Measurements from ENCODE around the gene RDH11. TPM values are rescaled to one million over a fixed set of nuclear protein-coding genes. Genes with fewer than 3 reads are reported as not detected.

RDH11 gene
- total RNA-seq, 1 donor from 2014 or later = 54.1 TPM

GRCh38 chr14:67644428-67644827, 51.1 kb downstream of the RDH11 start:
- H3K36me3 Mint-ChIP-seq (ENCODE audit: unreplicated experiment) = peaks cover 17% of the 10 kb centered on the region
- H3K9me3 Mint-ChIP-seq (ENCODE audit: unreplicated experiment) = no peaks in the 10 kb centered on the region
- TF ChIP-seq CTCF (IDR thresholded peaks at IDR 0.05) = no peak
- no peaks in the 10 kb centered on the region for H3K4me1 Mint-ChIP-seq (ENCODE audit: unreplicated experiment)
- no peak for DNase-seq (ENCODE audit: extremely low spot score, unreplicated experiment)
- H3K4me3 Mint-ChIP-seq (ENCODE audit: unreplicated experiment) = no peak overlapping the region
- H3K27me3 Mint-ChIP-seq (ENCODE audit: unreplicated experiment) = no peaks in the 10 kb centered on the region
- no peak overlapping the region for H3K27ac Mint-ChIP-seq (ENCODE audit: unreplicated experiment)

- peaks cover 14% of the 10 kb centered on the region for H3K36me3 Mint-ChIP-seq (ENCODE audit: unreplicated experiment)
- TF ChIP-seq CTCF (IDR thresholded peaks at IDR 0.05) = no peak
- H3K9me3 Mint-ChIP-seq (ENCODE audit: unreplicated experiment) = no peaks in the 10 kb centered on the region
- no peaks in the 10 kb centered on the region for H3K27me3 Mint-ChIP-seq (ENCODE audit: unreplicated experiment)
- no peaks in the 10 kb centered on the region for H3K4me1 Mint-ChIP-seq (ENCODE audit: unreplicated experiment)
- H3K4me3 Mint-ChIP-seq (ENCODE audit: unreplicated experiment) = no peak overlapping the region
- H3K27ac Mint-ChIP-seq (ENCODE audit: unreplicated experiment) = no peak overlapping the region
- DNase-seq (ENCODE audit: extremely low spot score, unreplicated experiment) = no peak
Measured at GRCh38 chr14:67643713-67644112, 51.9 kb downstream of the RDH11 start.

GRCh38 chr14:67641902-67642749, 53.4 kb downstream of the RDH11 start:
- no peaks in the 10 kb centered on the region for H3K9me3 Mint-ChIP-seq (ENCODE audit: unreplicated experiment)
- H3K27ac Mint-ChIP-seq (ENCODE audit: unreplicated experiment) = no peak overlapping the region
- no peak overlapping the region for H3K4me3 Mint-ChIP-seq (ENCODE audit: unreplicated experiment)
- TF ChIP-seq CTCF (IDR thresholded peaks at IDR 0.05) = no peak
- DNase-seq (ENCODE audit: extremely low spot score, unreplicated experiment) = no peak
- H3K36me3 Mint-ChIP-seq (ENCODE audit: unreplicated experiment) = peaks cover 11% of the 10 kb centered on the region
- H3K27me3 Mint-ChIP-seq (ENCODE audit: unreplicated experiment) = no peaks in the 10 kb centered on the region
- no peaks in the 10 kb centered on the region for H3K4me1 Mint-ChIP-seq (ENCODE audit: unreplicated experiment)

GRCh38 chr14:67641480-67641879, 54.1 kb downstream of the RDH11 start:
- TF ChIP-seq CTCF (IDR thresholded peaks at IDR 0.05) = no peak
- H3K4me1 Mint-ChIP-seq (ENCODE audit: unreplicated experiment) = peaks cover under 1% of the 10 kb centered on the region
- H3K36me3 Mint-ChIP-seq (ENCODE audit: unreplicated experiment) = peaks cover 5% of the 10 kb centered on the region
- no peak overlapping the region for H3K27ac Mint-ChIP-seq (ENCODE audit: unreplicated experiment)
- H3K4me3 Mint-ChIP-seq (ENCODE audit: unreplicated experiment) = no peak overlapping the region
- no peaks in the 10 kb centered on the region for H3K27me3 Mint-ChIP-seq (ENCODE audit: unreplicated experiment)
- no peak for DNase-seq (ENCODE audit: extremely low spot score, unreplicated experiment)
- H3K9me3 Mint-ChIP-seq (ENCODE audit: unreplicated experiment) = no peaks in the 10 kb centered on the region

- Mint-ChIP-seq H3K36me3 (ENCODE audit: unreplicated experiment) (no peaks in the 10 kb centered on the region), H3K27ac (ENCODE audit: unreplicated experiment) (no peak overlapping the region), H3K4me3 (ENCODE audit: unreplicated experiment) (no peak overlapping the region), H3K4me1 (ENCODE audit: unreplicated experiment) (peaks cover 6% of the 10 kb centered on the region), H3K9me3 (ENCODE audit: unreplicated experiment) (no peaks in the 10 kb centered on the region), H3K27me3 (ENCODE audit: unreplicated experiment) (no peaks in the 10 kb centered on the region)
- no peak for TF ChIP-seq CTCF (IDR thresholded peaks at IDR 0.05)
- no peak for DNase-seq (ENCODE audit: extremely low spot score, unreplicated experiment)
Measured at GRCh38 chr14:67638642-67639041, 56.9 kb downstream of the RDH11 start.

Measured in osteocyte (in vitro differentiated cells).